ENCODE measurements around the gene OCEL1.
"Not testable (repeated sequence)": the region's sequence is repeated elsewhere in the genome, so short reads cannot be mapped to it uniquely, and the experiment has no call there.

The OCEL1 gene

DNA sequence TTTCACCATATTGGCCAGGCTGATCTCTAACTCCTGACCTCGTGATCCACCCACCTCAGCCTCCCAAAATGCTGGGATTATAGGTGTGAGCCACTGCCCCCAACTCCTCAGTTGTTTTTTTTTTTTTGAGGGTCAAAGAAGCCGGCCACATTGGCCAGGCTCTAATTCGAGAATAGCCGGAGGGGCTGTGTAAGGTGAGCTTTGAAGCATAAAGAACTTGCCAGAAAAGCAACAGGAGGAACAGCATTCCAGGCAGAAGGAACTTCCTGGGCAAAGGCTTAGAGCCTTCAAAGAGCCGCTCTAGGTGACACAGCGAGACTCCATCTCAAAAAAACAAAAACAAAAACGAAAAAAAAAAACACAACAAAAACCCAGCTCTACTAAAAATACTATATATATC is 40.0 kb downstream of the OCEL1 start:
- TF ChIP-seq CTCF (IDR thresholded peaks at IDR 0.05; ENCODE audit: insufficient read depth, low read depth, low read length, missing control alignments): no peak
- peak overlapping the region; percentile 55; the same call in 1 of the 2 replicates for H3K4me3 ChIP-seq (ENCODE audit: low read depth, low read length)
- DNase-seq (ENCODE audit: low read depth): no peak

GRCh38 chr19:17266589-17266974 is 40.6 kb downstream of the OCEL1 start:
- TF ChIP-seq CTCF (IDR thresholded peaks at IDR 0.05; ENCODE audit: insufficient read depth, low read depth, low read length, missing control alignments): no peak
- peak overlapping the region; percentile 55 for H3K4me3 ChIP-seq (ENCODE audit: low read depth, low read length)

GRCh38 chr19:17266975-17267788 is 41.2 kb downstream of the OCEL1 start, which contains the start of gene BABAM1:
Gene BABAM1 (plus strand): TSS chr19:17267443. CDS start chr19:17268807, 1,364 bp downstream.
- peak; percentile 100 for DNase-seq (ENCODE audit: low read depth)
- peak within 1 kb of the TSS; percentile 95 for H3K4me3 ChIP-seq (ENCODE audit: low read depth, low read length)
- no peak for TF ChIP-seq CTCF (IDR thresholded peaks at IDR 0.05; ENCODE audit: insufficient read depth, low read depth, low read length, missing control alignments)

More at GRCh38 chr19:17266589-17266974, 40.6 kb downstream of the OCEL1 start:
- DNase-seq (ENCODE audit: low read depth): no peak

GRCh38 chr19:17268754-17269153 is 42.7 kb downstream of the OCEL1 start:
- no peak for TF ChIP-seq CTCF (IDR thresholded peaks at IDR 0.05; ENCODE audit: insufficient read depth, low read depth, low read length, missing control alignments)
- no peak overlapping the region for H3K4me3 ChIP-seq (ENCODE audit: low read depth, low read length)
- DNase-seq (ENCODE audit: low read depth): no peak

DNA sequence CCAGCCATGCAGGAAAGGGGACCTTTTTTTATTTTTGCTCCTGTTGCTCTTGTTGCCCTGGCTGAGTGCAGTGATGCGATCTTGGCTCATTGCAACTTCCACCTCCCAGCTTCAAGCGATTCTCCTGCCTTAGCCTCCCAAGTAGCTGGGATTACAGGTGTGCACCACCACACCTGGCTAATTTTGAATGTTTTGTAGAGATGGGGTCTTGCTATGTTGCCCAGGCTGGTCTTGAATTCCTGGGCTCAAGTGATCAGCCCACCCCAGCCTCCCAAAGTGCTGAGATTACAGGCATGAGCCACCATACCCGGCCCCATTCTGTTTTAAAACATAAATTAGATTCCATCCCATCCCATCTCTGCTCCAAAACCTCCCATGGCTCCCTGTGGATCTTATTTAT is 48.9 kb downstream of the OCEL1 start:
- not testable (repeated sequence) for DNase-seq (ENCODE audit: low read depth); H3K4me3 ChIP-seq (ENCODE audit: low read depth, low read length)

DNA sequence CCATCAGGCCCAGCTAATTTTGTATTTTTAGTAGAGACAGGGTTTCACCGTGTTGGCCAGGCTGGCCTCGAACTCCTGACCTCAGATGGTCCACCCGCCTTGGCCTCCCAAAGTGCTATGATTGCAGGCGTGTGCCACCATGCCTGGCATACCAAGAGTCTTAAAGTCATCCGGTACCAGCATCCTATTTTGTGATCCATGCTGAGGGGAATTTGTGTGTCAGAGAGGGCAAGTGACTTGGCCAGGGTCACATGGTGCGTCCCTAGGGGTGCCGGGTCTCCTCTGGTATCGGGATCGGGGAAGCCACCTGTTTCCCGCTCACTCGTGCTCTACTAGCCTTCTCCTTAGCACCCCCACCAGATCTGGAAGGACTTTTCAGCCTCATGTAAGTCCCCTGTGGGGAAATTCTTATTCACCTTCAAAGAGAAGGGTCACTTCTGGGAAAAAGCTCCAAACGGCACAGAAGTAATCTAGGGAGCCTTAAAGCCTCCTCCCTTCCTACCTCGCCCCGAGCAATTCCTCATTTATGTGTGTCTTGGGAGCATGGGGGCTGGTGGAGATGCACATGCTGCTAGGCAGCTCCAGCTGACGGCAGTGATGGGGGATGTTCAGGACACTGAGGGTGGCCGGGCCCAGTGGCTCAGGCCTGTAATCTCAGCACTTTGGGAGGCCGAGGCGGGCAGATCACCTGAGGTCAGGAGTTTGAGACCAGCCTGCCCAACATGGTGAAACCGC is 49.6 kb downstream of the OCEL1 start:
- no peak for DNase-seq (ENCODE audit: low read depth)
- no peak overlapping the region for H3K4me3 ChIP-seq (ENCODE audit: low read depth, low read length)
- no peak for TF ChIP-seq CTCF (IDR thresholded peaks at IDR 0.05; ENCODE audit: insufficient read depth, low read depth, low read length, missing control alignments)

Measured in GM12865 (cell line).